ENCODE results near the gene BLOC1S5.
A peak's percentile ranks its signal among the peaks of the same experiment; 100 is the strongest.

The BLOC1S5 gene

GRCh38 chr6:8105791-8106190 is 41.6 kb upstream of the BLOC1S5 start:
- no peak overlapping the region for H3K4me3 ChIP-seq (replicated peaks; ENCODE audit: low read depth, low read length)
- no peak for DNase-seq (ENCODE audit: extremely low read depth, low read depth)
- no peak for TF ChIP-seq CTCF (IDR thresholded peaks at IDR 0.05; ENCODE audit: low read depth, low read length, missing control alignments)

GRCh38 chr6:8103726-8104125 is 39.5 kb upstream of the BLOC1S5 start:
- TF ChIP-seq CTCF (IDR thresholded peaks at IDR 0.05; ENCODE audit: low read depth, low read length, missing control alignments) = no peak

DNA sequence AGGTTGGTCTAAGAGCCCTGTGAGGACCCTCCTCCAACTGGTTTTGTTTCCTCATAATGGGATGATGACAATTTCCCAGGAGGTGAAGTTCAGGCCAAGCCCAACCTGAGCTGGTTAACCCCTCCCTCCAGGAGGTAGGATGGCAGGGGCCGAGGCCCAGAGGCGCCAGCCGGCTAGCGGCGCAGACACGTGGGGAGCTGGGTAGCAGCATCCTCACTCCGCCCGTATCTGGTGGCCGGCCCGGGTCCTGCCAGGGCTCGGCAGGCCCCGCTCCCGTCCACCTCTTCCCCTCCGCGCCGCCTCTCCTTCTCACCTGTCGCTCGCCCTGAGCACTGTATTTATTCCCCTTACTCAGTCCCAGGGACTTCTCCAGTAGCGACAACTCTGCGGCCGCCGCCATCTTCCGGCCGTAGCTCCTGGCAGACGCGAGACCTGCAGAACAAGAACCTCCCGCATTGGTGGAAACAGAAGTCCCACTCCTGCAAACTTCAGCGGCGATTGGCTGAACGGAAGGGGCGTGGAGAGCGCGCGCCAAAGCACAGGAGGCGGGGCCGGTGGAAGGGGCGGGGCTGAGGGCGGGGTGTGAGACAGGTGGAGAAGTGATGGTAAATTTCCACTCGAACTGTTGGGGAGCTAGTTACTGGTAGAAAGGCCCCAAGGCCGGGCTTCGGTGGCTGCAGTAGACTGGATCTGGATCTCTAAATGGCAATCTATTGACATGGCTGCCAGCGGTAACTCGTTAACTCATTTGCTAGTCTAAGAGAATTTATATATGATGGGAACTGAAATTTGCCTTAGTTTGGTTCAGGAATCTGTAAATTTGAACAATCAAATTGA is 38.2 kb upstream of the BLOC1S5 start, which contains the start of gene EEF1E1:
TSS of gene EEF1E1 (minus strand) at position 427 of the 837 bp plus-strand sequence. CDS start at position 400, 27 bp downstream.
- peak within 1 kb of the TSS; percentile 97 for H3K4me3 ChIP-seq (replicated peaks; ENCODE audit: low read depth, low read length)
- peak; percentile 81 for DNase-seq (ENCODE audit: extremely low read depth, low read depth)
- TF ChIP-seq CTCF (IDR thresholded peaks at IDR 0.05; ENCODE audit: low read depth, low read length, missing control alignments) = no peak

More at GRCh38 chr6:8103726-8104125, 39.5 kb upstream of the BLOC1S5 start:
- no peak for DNase-seq (ENCODE audit: extremely low read depth, low read depth)
- no peak overlapping the region for H3K4me3 ChIP-seq (replicated peaks; ENCODE audit: low read depth, low read length)

DNA sequence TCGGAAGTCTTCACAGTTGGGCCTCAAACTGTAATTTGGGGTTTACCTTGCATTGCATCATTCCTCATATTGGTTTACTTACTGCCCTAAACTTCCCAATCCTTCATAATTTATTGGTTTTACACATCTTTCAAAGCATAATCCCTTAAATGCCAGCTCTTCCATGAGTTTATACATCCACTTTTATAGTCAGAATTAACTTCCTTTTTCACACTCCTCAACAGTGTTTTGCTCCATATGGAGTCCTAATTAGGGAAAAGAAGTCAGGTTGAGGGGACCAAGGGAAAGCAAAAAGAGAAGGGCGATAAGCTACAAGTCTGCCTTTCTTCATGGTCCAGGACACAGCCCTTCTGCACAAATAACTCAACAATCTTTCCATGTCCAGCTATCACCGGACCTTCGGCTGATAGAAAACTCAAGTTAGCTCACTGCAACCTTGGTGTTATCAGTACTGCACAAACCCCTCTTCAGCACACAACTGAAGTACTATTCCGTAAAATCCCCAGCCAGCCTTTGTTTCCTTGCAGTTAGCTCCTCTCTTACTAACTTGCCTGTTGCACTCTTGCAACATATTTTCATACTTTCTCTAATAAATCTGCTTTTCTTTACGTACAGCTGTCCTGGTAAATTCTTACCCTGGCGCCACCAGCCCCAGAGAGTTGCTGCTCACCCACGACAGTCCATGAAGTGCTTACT is 36.1 kb upstream of the BLOC1S5 start:
- peak overlapping the region; percentile 27 for H3K4me3 ChIP-seq (replicated peaks; ENCODE audit: low read depth, low read length)
- TF ChIP-seq CTCF (IDR thresholded peaks at IDR 0.05; ENCODE audit: low read depth, low read length, missing control alignments) = no peak
- DNase-seq (ENCODE audit: extremely low read depth, low read depth) = no peak

DNA sequence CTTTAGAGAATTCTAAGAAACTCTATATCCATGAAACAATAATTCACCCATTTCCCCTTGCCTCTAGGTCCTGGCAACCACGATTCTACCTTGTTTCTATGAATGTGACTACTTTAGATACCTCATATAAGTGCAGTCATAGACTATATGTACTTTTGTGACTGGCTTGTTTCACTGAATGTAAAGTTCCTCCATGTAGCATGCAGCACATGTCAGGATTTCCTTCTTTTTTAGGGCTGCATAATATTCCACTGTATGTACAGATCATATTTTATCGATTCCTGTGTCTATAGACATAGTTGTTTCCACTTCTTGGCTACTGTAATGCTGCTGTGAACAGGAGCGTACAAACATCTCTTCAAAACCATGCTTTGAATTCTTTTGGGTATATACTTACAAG is 26.5 kb upstream of the BLOC1S5 start:
- no peak for TF ChIP-seq CTCF (IDR thresholded peaks at IDR 0.05; ENCODE audit: low read depth, low read length, missing control alignments)
- H3K4me3 ChIP-seq (replicated peaks; ENCODE audit: low read depth, low read length) = no peak overlapping the region
- DNase-seq (ENCODE audit: extremely low read depth, low read depth) = no peak

- DNase-seq (ENCODE audit: extremely low read depth, low read depth) = no peak
- no peak overlapping the region for H3K4me3 ChIP-seq (replicated peaks; ENCODE audit: low read depth, low read length)
- TF ChIP-seq CTCF (IDR thresholded peaks at IDR 0.05; ENCODE audit: low read depth, low read length, missing control alignments) = no peak
These were observed 24.7 kb upstream of the BLOC1S5 start for GRCh38 chr6:8088886-8089285.

Data from HFF-Myc (cell line).